B cell (primary cell): ENCODE measurements around the gene RBL1. TPM values are rescaled to one million over a fixed set of nuclear protein-coding genes. Genes with fewer than 3 reads are reported as not detected.
"Not testable (repeated sequence)": the region's sequence is repeated elsewhere in the genome, so short reads cannot be mapped to it uniquely, and the experiment has no call there.

Experiments
- ATAC-seq: fragments of 200-7000 bp; cut with Tn5 transposase; one replicate; pipeline ENCODE4 v1.10.0; 2021; ENCODE audit warnings: low read depth, mild to moderate bottlenecking, moderate number of reproducible peaks, moderate library complexity
- CTCF ChIA-PET: fragments of 350-600 bp; sonication (Branson Sonifier 250); formaldehyde crosslinking; loops from one replicate; lab custom pipeline; 2021; ENCODE audit warnings: antibody characterized with exemption, inconsistent platforms; lab: Charles Lee
- POLR2A ChIA-PET: fragments of 350-600 bp; sonication (Branson Sonifier 250); formaldehyde crosslinking; loops from one replicate; lab custom pipeline; 2021; ENCODE audit warnings: antibody characterized with exemption; lab: Charles Lee
- DNase-seq: peaks from one replicate; pipeline ENCODE4 v3.0.0; 2013
- H2AFZ ChIP-seq: 2 replicates; pipeline ENCODE4 v1.6.1; 2012; ENCODE audit warnings: mild to moderate bottlenecking, low read depth, low read length; ENCODE audit not compliant: insufficient read depth, poor library complexity, severe bottlenecking
- H3K27ac ChIP-seq, 2 donors: 1 replicate in 1 of 2; 2 replicates in 1 of 2; pipeline ENCODE4 v1.5.1; 2012 to 2013; ENCODE audit warnings: low read length in 2 of 2, mild to moderate bottlenecking in 2 of 2, moderate library complexity in 1 of 2
- H3K27me3 ChIP-seq, 4 experiments: fragments of 200-600 bp in 1 of 4; sonication (generic) in 1 of 4; replicated peaks in 1 of 4; 1 replicate in 2 of 4; 2 replicates in 2 of 4; pipeline versions ENCODE4 v1.6.1 to v1.7.0; 2013 to 2016; ENCODE audit warnings: low read length in 3 of 4, mild to moderate bottlenecking in 2 of 4, mixed read lengths in 1 of 4, moderate library complexity in 1 of 4; ENCODE audit not compliant: insufficient read depth in 4 of 4, control insufficient read depth in 3 of 4; ENCODE audit errors: control extremely low read depth in 1 of 4
- H3K36me3 ChIP-seq, 2 experiments: replicated peaks in 1 of 2; 1 replicate in 1 of 2; 2 replicates in 1 of 2; pipeline versions ENCODE4 v1.6.1 to v1.7.1; 2013; ENCODE audit warnings: low read length in 1 of 2; ENCODE audit not compliant: insufficient read depth in 2 of 2, control insufficient read depth in 1 of 2; ENCODE audit errors: control extremely low read depth in 1 of 2, extremely low read depth in 1 of 2
- H3K4me1 ChIP-seq, 2 donors: fragments of 200-600 bp in 1 of 2; sonication (generic) in 1 of 2; 1 replicate in 1 of 2; 2 replicates in 1 of 2; pipeline versions ENCODE4 v1.5.1 to v1.6.1; 2013 to 2017; ENCODE audit warnings: low read length in 2 of 2; ENCODE audit not compliant: control insufficient read depth in 2 of 2, insufficient read depth in 2 of 2
- H3K4me2 ChIP-seq: replicated peaks from 2 replicates; pipeline ENCODE3; 2012; ENCODE audit warnings: mild to moderate bottlenecking, low read depth, low read length; ENCODE audit not compliant: poor library complexity, severe bottlenecking
- H3K4me3 ChIP-seq, 5 experiments: fragments of 200-600 bp in 1 of 5; sonication (generic) in 1 of 5; 1 replicate in 3 of 5; 2 replicates in 2 of 5; pipeline versions ENCODE4 v1.5.1 to v1.7.0; 2011 to 2016; ENCODE audit warnings: low read length in 4 of 5, mild to moderate bottlenecking in 4 of 5, low read depth in 2 of 5, control low read depth in 1 of 5, moderate library complexity in 1 of 5; ENCODE audit not compliant: insufficient read depth in 1 of 5; ENCODE audit errors: control extremely low read depth in 1 of 5, extremely low read depth in 1 of 5
- H3K79me2 ChIP-seq: fragments of 200-600 bp; sonication (generic); one replicate; pipeline ENCODE4 v1.6.0; 2016; ENCODE audit warnings: low read length; ENCODE audit not compliant: control insufficient read depth, insufficient read depth
- H3K9ac ChIP-seq: fragments of 200-600 bp; sonication (generic); 2 replicates; pipeline ENCODE4 v1.6.1; 2017; ENCODE audit warnings: mild to moderate bottlenecking, low read length, moderate library complexity
- H3K9me3 ChIP-seq, 3 donors: one replicate each; pipeline versions ENCODE4 v1.6.1 to v1.7.1; 2013; ENCODE audit warnings: low read length in 2 of 3; ENCODE audit not compliant: control insufficient read depth in 2 of 3, insufficient read depth in 1 of 3; ENCODE audit errors: control extremely low read depth in 1 of 3
- H4K20me1 ChIP-seq: 2 replicates; pipeline ENCODE4 v1.6.0; 2012; ENCODE audit warnings: mild to moderate bottlenecking, low read length; ENCODE audit not compliant: insufficient read depth, control insufficient read depth, poor library complexity, severe bottlenecking
- H3K27ac Mint-ChIP-seq: one replicate; pipeline ENCODE4 v1.8.0; 2021; ENCODE audit warnings: mixed read lengths
- H3K27me3 Mint-ChIP-seq: one replicate; pipeline ENCODE4 v1.8.0; 2021; ENCODE audit warnings: mixed read lengths
- H3K4me1 Mint-ChIP-seq: one replicate; pipeline ENCODE4 v1.8.0; 2021; ENCODE audit warnings: mixed read lengths
- H3K4me3 Mint-ChIP-seq: one replicate; pipeline ENCODE4 v1.8.0; 2021; ENCODE audit warnings: mixed read lengths
- H3K9me3 Mint-ChIP-seq: one replicate; pipeline ENCODE4 v1.8.0; 2022; ENCODE audit warnings: mixed read lengths; ENCODE audit not compliant: insufficient read depth
- EZH2 ChIP-seq: IDR thresholded peaks from 2 replicates; pipeline ENCODE4 v1.6.1; 2012; ENCODE audit warnings: borderline replicate concordance, low read depth, mild to moderate bottlenecking, moderate library complexity, low read length; ENCODE audit not compliant: insufficient read depth, poor library complexity, severe bottlenecking
- WGBS: methylation state at CpG from one replicate; pipeline ENCODE4 v1.1.5; 2013; ENCODE audit warnings: missing lambda C conversion rate; ENCODE audit not compliant: insufficient coverage; 5-methylcytosine and 5-hydroxymethylcytosine counted together
- intact Hi-C: fragments of 100-400 bp; cut with micrococcal nuclease; formaldehyde crosslinking; loops from one replicate; pipeline ENCODE4 v1.10.0; 2022
- polyA plus RNA-seq: library from polyadenylated mRNA; depleted of rRNA; stranded (reverse); fragments of >200 nt; gene quantifications from 2 replicates; pipeline ENCODE4 v1.2.3, GENCODE V29; 2012
- total RNA-seq, 2 donors: library from RNA; stranded (reverse); fragments of 120-200 nt in 1 of 2; gene quantifications; 1 replicate in 1 of 2; 2 replicates in 1 of 2; pipeline versions ENCODE4 v1.2.3 to v1.2.4, GENCODE V29; 2013 to 2022
- TF ChIP-seq, protein P1 (sequence below): fragments of 200-600 bp; IDR thresholded peaks from one replicate; pipeline ENCODE4 v1.8.0; 2022; ENCODE audit warnings: antibody characterized with exemption, mild to moderate bottlenecking

RBL1 gene
- total and polyA plus RNA-seq, 2 donors (not counting 1 experiment from before 2014, with no cell fraction given) = 8.1 to 27.8 TPM

- DNase-seq (no peak), ATAC-seq (no peak)
- Mint-ChIP-seq H3K27me3 (no peaks in the 10 kb centered on the region), H3K4me1 (no peaks in the 10 kb centered on the region), H3K9me3 (no peaks in the 10 kb centered on the region), H3K4me3 (no peak overlapping the region), H3K27ac (no peak overlapping the region)
- Histone ChIP-seq H3K9ac (no peak overlapping the region), H3K36me3 (no peaks in the 10 kb centered on the region), H3K4me3 (no peak overlapping the region), H4K20me1 (no peaks in the 10 kb centered on the region), H3K79me2 (no peaks in the 10 kb centered on the region), H3K4me2 (no peak overlapping the region), H2AFZ (no peak overlapping the region), H3K9me3 (no peaks in the 10 kb centered on the region), H3K27me3 (no peaks in the 10 kb centered on the region), H3K27ac (no peak overlapping the region), H3K4me1 (no peaks in the 10 kb centered on the region)
- intact Hi-C loops = no loop called here
- POLR2A ChIA-PET = no interaction called here
- TF ChIP-seq, protein P1, sequence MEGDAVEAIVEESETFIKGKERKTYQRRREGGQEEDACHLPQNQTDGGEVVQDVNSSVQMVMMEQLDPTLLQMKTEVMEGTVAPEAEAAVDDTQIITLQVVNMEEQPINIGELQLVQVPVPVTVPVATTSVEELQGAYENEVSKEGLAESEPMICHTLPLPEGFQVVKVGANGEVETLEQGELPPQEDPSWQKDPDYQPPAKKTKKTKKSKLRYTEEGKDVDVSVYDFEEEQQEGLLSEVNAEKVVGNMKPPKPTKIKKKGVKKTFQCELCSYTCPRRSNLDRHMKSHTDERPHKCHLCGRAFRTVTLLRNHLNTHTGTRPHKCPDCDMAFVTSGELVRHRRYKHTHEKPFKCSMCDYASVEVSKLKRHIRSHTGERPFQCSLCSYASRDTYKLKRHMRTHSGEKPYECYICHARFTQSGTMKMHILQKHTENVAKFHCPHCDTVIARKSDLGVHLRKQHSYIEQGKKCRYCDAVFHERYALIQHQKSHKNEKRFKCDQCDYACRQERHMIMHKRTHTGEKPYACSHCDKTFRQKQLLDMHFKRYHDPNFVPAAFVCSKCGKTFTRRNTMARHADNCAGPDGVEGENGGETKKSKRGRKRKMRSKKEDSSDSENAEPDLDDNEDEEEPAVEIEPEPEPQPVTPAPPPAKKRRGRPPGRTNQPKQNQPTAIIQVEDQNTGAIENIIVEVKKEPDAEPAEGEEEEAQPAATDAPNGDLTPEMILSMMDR = no peak
- TF ChIP-seq EZH2 = no peak
- WGBS = no CpG with 5 or more reads among the region's 3 CpGs
- CTCF ChIA-PET = no interaction called here
Measured at GRCh38 chr20:37131486-37131885, 35.7 kb upstream of the RBL1 start.

DNA sequence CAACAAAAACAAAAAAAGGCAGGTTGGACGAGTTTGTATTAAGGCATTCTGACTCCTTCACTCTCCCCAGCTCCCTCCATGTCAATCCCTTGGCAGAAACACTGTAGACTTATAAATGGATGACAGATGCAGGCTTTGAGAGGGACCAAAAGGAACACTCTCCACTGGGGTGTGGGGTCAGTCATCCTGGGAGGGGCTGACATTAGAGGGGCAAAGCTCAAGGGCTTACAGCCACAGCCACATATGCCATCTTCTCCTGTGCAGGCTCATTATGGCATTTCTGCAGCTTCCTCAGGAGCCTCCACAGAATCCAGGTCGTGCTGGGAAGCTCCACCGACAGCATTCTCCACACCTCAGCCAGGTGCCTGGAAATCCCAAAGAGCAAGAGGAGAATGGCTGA lies 33.0 kb upstream of the RBL1 start:
- intact Hi-C loops = no loop called here
- no peak for TF ChIP-seq EZH2
- TF ChIP-seq, protein P1 = no peak
- Histone ChIP-seq H3K27ac (no peak overlapping the region), H2AFZ (no peak overlapping the region), H3K4me2 (no peak overlapping the region), H3K27me3 (no peaks in the 10 kb centered on the region), H4K20me1 (no peaks in the 10 kb centered on the region), H3K36me3 (no peaks in the 10 kb centered on the region), H3K9me3 (peaks cover 0 to 4% (median 0%) of the 10 kb centered on the region in 3 donors), H3K79me2 (no peaks in the 10 kb centered on the region), H3K4me1 (no peaks in the 10 kb centered on the region), H3K4me3 (no peak overlapping the region), H3K9ac (no peak overlapping the region)
- no peak overlapping the region for H3K4me3 Mint-ChIP-seq
- ChIA-PET CTCF (interaction anchor here (0.7 kb wide), 1 partner anchor 8 kb away, joined by 3 read pairs; no protein-coding TSS in a partner anchor), POLR2A (no interaction called here)
- no peak overlapping the region for H3K27ac Mint-ChIP-seq
- 100% methylated on average over 2 of the region's 3 CpGs for WGBS
- H3K9me3 Mint-ChIP-seq = no peaks in the 10 kb centered on the region
- ATAC-seq = no peak
- no peaks in the 10 kb centered on the region for H3K27me3 Mint-ChIP-seq
- no peak for DNase-seq
- no peaks in the 10 kb centered on the region for H3K4me1 Mint-ChIP-seq

GRCh38 chr20:37126290-37126689 lies 30.5 kb upstream of the RBL1 start:
- intact Hi-C loops, H3K9me3 ChIP-seq, H3K9me3 Mint-ChIP-seq, ATAC-seq, H3K9ac ChIP-seq, H2AFZ ChIP-seq, POLR2A ChIA-PET, H3K27ac Mint-ChIP-seq, CTCF ChIA-PET, DNase-seq, H3K36me3 ChIP-seq, H3K27me3 Mint-ChIP-seq, H3K27me3 ChIP-seq, H3K79me2 ChIP-seq, H3K27ac ChIP-seq, H3K4me1 ChIP-seq, H3K4me3 ChIP-seq, H3K4me2 ChIP-seq, H3K4me1 Mint-ChIP-seq, H4K20me1 ChIP-seq, H3K4me3 Mint-ChIP-seq: not testable (repeated sequence)
- WGBS = no CpG with 5 or more reads among the region's 30 CpGs
